WTC11 (cell line): ENCODE data around the gene RPP21. TPM values are rescaled to one million over a fixed set of nuclear protein-coding genes. Genes with fewer than 3 reads are reported as not detected.

Source experiments
- ATAC-seq: fragments of 200-7000 bp; cut with Tn5 transposase; 2 replicates; pipeline ENCODE4 v1.10.0; 2021; ENCODE audit warnings: mild to moderate bottlenecking, moderate library complexity
- Bru-seq: library from RNA; stranded (reverse); fragments of 400-500 nt; gene quantifications from one replicate; lab custom pipeline; 2021; lab: Mats Ljungman, UMichigan
- CTCF ChIA-PET: fragments of 300-600 bp; sonication (Branson Sonifier 250); formaldehyde crosslinking; loops from one replicate; lab custom pipeline; 2021; ENCODE audit warnings: antibody characterized with exemption; lab: Charles Lee
- POLR2A ChIA-PET: fragments of 350-600 bp; sonication (Branson Sonifier 250); formaldehyde crosslinking; loops from one replicate; lab custom pipeline; 2021; ENCODE audit warnings: antibody characterized with exemption; lab: Charles Lee
- DNase-seq: peaks from one replicate; pipeline ENCODE4 v3.0.0; 2021; ENCODE audit warnings: low spot score
- H3K27ac Mint-ChIP-seq: 2 replicates; pipeline ENCODE4 v1.8.0; 2021; ENCODE audit warnings: mixed read lengths
- H3K27me3 Mint-ChIP-seq: 2 replicates; pipeline ENCODE4 v1.8.0; 2021; ENCODE audit warnings: low read depth, mild to moderate bottlenecking, moderate library complexity, mixed read lengths
- H3K36me3 Mint-ChIP-seq: 2 replicates; pipeline ENCODE4 v1.8.0; 2021; ENCODE audit warnings: mixed read lengths
- H3K4me1 Mint-ChIP-seq: 2 replicates; pipeline ENCODE4 v1.8.0; 2022; ENCODE audit warnings: mixed read lengths
- H3K4me3 Mint-ChIP-seq: 2 replicates; pipeline ENCODE4 v1.8.0; 2021; ENCODE audit warnings: mild to moderate bottlenecking, moderate library complexity, mixed read lengths
- H3K9me3 Mint-ChIP-seq: 2 replicates; pipeline ENCODE4 v1.8.0; 2021; ENCODE audit warnings: mixed read lengths
- ESRRA ChIP-seq: sonication (generic); formaldehyde crosslinking; IDR thresholded peaks from 2 replicates; pipeline ENCODE4 v1.8.1; 2022; ENCODE audit warnings: mild to moderate bottlenecking, missing genetic modification reagents, borderline replicate concordance
- FOXK1 ChIP-seq: sonication (generic); formaldehyde crosslinking; IDR thresholded peaks from 2 replicates; pipeline ENCODE4 v1.8.0; 2022; ENCODE audit warnings: mild to moderate bottlenecking, moderate library complexity, missing genetic modification reagents
- GTF2I ChIP-seq: fragments of 250-450 bp; sonication (Bioruptor Pico); conservative IDR thresholded peaks from 2 replicates; pipeline ENCODE4 v1.4.0; 2021; ENCODE audit warnings: mild to moderate bottlenecking
- OVOL2 ChIP-seq: fragments of 250-450 bp; sonication (Bioruptor Pico); IDR thresholded peaks from 2 replicates; pipeline ENCODE4 v1.9.0; 2021; ENCODE audit warnings: mild to moderate bottlenecking, borderline replicate concordance
- TEAD4 ChIP-seq: sonication (generic); formaldehyde crosslinking; IDR thresholded peaks from 2 replicates; pipeline ENCODE4 v1.8.0; 2022; ENCODE audit warnings: mild to moderate bottlenecking, missing genetic modification reagents
- long read RNA-seq, 3 experiments: library from RNA in 1 of 3; library from capped mRNA in 1 of 3; library from polyadenylated mRNA in 1 of 3; unstranded in 2 of 3; stranded (forward) in 1 of 3; transcript quantifications; one replicate each; pipeline ENCODE4 v2.0.0, GENCODE V29; 2021
- total RNA-seq: library from RNA; stranded (reverse); gene quantifications from 3 replicates; pipeline ENCODE4 v1.2.3, GENCODE V29; 2021
- TF ChIP-seq, protein P1 (sequence below): sonication (generic); formaldehyde crosslinking; IDR thresholded peaks from 2 replicates; pipeline ENCODE4 v1.8.0; 2023; ENCODE audit warnings: missing genetic modification reagents, mild to moderate bottlenecking, borderline replicate concordance
- TF ChIP-seq, protein P2 (sequence below): sonication (generic); formaldehyde crosslinking; IDR thresholded peaks from 2 replicates; pipeline ENCODE4 v1.8.1; 2023; ENCODE audit warnings: mild to moderate bottlenecking, missing genetic modification reagents, moderate library complexity
- TF ChIP-seq, protein P3 (sequence below): sonication (generic); formaldehyde crosslinking; IDR thresholded peaks from 2 replicates; pipeline ENCODE4 v1.8.1; 2023; ENCODE audit warnings: mild to moderate bottlenecking, missing genetic modification reagents, borderline replicate concordance
- TF ChIP-seq, protein P4 (sequence below): sonication (generic); formaldehyde crosslinking; IDR thresholded peaks from 2 replicates; pipeline ENCODE4 v1.8.0; 2022; ENCODE audit warnings: mild to moderate bottlenecking, missing genetic modification reagents
- TF ChIP-seq, protein P5 (sequence below): sonication (generic); formaldehyde crosslinking; IDR thresholded peaks from 2 replicates; pipeline ENCODE4 v1.8.0; 2022; ENCODE audit warnings: mild to moderate bottlenecking, missing genetic modification reagents
- TF ChIP-seq, protein P6 (sequence below): fragments of 250-450 bp; sonication (Bioruptor Pico); IDR thresholded peaks from 2 replicates; pipeline ENCODE4 v1.9.0; 2021; ENCODE audit warnings: mild to moderate bottlenecking, borderline replicate concordance
- TF ChIP-seq, protein P7 (sequence below): sonication (generic); formaldehyde crosslinking; conservative IDR thresholded peaks from 2 replicates; pipeline ENCODE4 v1.8.1; 2023; ENCODE audit warnings: mild to moderate bottlenecking, low read depth, missing genetic modification reagents, moderate library complexity
- TF ChIP-seq, protein P8 (sequence below): sonication (generic); formaldehyde crosslinking; IDR thresholded peaks from 2 replicates; pipeline ENCODE4 v1.8.0; 2022; ENCODE audit warnings: mild to moderate bottlenecking, missing genetic modification reagents

The RPP21 gene
- 64.1 to 75.5 TPM (median 72.8 TPM) in 3 replicates for total RNA-seq
- percentile 75 among the genes with signal in this experiment for Bru-seq, nascent RNA
- long read RNA-seq, experiment 1, transcript RPP21-226 (4 exons, 621 nt): minor isoform, 5 of 68 reads
- long read RNA-seq, experiment 1, transcript RPP21-223 (5 exons, 522 nt): minor isoform, 6 of 68 reads
- long read RNA-seq, experiment 1, transcript RPP21-224 (5 exons, 525 nt): major isoform, 40 of 68 reads
- long read RNA-seq, experiment 1, transcript RPP21-221 (4 exons, 594 nt): minor isoform, 5 of 68 reads
- long read RNA-seq, experiment 1, partial matches to known transcripts: 0 of 68 reads
- long read RNA-seq, experiment 1, other reads (novel, unspliced or antisense): 9 of 68 reads
- long read RNA-seq, experiment 2, transcript RPP21-224 (5 exons, 525 nt): major isoform, 34 of 61 reads
- long read RNA-seq, experiment 2, transcript RPP21-221 (4 exons, 594 nt): minor isoform, 14 of 61 reads
- long read RNA-seq, experiment 2, partial matches to known transcripts: 2 of 61 reads
- long read RNA-seq, experiment 2, other reads (novel, unspliced or antisense): 5 of 61 reads
- long read RNA-seq, experiment 3, transcript RPP21-224 (5 exons, 525 nt): major isoform, 5 of 5 reads
- long read RNA-seq, experiment 3, partial matches to known transcripts: 0 of 5 reads
- long read RNA-seq, experiment 3, other reads (novel, unspliced or antisense): 0 of 5 reads

DNA sequence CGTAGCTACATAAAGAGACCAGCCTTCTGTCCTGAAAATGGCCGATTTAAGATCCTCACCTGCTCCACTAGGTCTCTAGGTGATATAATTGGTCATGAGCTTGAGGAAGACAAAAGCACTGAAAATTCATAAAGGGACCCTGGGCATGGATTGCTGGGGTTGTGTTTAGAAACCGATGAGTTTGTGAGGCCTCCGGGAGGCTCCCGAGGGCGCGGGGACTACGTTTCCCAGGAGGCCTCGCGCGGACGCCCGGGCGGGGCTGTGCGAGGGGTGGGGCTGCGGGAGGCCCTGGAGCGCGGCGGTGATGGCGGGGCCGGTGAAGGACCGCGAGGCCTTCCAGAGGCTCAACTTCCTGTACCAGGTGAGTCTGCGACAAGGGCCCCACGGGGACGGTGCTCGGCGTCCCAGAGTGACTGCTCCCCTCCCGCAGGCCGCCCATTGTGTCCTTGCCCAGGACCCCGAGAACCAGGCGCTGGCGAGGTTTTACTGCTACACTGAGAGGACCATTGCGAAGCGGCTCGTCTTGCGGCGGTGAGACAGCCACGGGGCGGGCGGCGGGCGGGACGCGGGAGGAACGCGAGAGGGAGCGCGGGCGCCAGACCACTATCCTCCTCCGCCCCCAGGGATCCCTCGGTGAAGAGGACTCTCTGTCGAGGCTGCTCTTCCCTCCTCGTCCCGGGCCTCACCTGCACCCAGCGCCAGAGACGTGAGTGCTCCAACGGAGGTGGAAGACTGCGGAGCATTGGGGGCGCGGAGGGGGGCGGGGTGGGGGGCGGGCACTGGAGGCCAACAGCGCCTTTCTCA, at the start of gene RPP21:
RPP21 (plus strand) TSS at position 289 of the 804 bp plus-strand sequence; CDS start at position 305, 16 bp downstream.
- Mint-ChIP-seq H3K27ac (peak within 1 kb of the TSS; percentile 75), H3K4me1 (peaks cover 9% of the 10 kb centered on the region), H3K27me3 (no peaks in the 10 kb centered on the region), H3K36me3 (peaks cover 37% of the 10 kb centered on the region), H3K9me3 (no peaks in the 10 kb centered on the region), H3K4me3 (peak within 1 kb of the TSS; percentile 84)
- DNase-seq (peak; percentile 88), ATAC-seq (peak; percentile 96)
- ChIA-PET POLR2A (interaction anchor here (0.6 kb wide), 1 partner anchor 19 kb away, joined by 3 read pairs; the partner anchor contains the start of gene TRIM39), CTCF (interaction anchor here (1.0 kb wide), 1 partner anchor 11 kb away, joined by 3 read pairs; no protein-coding TSS in a partner anchor)
- TF ChIP-seq FOXK1 (peak; percentile 23; the same call in 1 of the 2 replicates), TEAD4 (CRISPR knock-in tag) (no peak), GTF2I (no peak), ESRRA (peak; percentile 53; the same call in 1 of the 2 replicates), OVOL2 (no peak)
- TF ChIP-seq, protein P1, sequence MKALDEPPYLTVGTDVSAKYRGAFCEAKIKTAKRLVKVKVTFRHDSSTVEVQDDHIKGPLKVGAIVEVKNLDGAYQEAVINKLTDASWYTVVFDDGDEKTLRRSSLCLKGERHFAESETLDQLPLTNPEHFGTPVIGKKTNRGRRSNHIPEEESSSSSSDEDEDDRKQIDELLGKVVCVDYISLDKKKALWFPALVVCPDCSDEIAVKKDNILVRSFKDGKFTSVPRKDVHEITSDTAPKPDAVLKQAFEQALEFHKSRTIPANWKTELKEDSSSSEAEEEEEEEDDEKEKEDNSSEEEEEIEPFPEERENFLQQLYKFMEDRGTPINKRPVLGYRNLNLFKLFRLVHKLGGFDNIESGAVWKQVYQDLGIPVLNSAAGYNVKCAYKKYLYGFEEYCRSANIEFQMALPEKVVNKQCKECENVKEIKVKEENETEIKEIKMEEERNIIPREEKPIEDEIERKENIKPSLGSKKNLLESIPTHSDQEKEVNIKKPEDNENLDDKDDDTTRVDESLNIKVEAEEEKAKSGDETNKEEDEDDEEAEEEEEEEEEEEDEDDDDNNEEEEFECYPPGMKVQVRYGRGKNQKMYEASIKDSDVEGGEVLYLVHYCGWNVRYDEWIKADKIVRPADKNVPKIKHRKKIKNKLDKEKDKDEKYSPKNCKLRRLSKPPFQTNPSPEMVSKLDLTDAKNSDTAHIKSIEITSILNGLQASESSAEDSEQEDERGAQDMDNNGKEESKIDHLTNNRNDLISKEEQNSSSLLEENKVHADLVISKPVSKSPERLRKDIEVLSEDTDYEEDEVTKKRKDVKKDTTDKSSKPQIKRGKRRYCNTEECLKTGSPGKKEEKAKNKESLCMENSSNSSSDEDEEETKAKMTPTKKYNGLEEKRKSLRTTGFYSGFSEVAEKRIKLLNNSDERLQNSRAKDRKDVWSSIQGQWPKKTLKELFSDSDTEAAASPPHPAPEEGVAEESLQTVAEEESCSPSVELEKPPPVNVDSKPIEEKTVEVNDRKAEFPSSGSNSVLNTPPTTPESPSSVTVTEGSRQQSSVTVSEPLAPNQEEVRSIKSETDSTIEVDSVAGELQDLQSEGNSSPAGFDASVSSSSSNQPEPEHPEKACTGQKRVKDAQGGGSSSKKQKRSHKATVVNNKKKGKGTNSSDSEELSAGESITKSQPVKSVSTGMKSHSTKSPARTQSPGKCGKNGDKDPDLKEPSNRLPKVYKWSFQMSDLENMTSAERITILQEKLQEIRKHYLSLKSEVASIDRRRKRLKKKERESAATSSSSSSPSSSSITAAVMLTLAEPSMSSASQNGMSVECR (CRISPR knock-in tag): peak; percentile 95
- TF ChIP-seq, protein P2, sequence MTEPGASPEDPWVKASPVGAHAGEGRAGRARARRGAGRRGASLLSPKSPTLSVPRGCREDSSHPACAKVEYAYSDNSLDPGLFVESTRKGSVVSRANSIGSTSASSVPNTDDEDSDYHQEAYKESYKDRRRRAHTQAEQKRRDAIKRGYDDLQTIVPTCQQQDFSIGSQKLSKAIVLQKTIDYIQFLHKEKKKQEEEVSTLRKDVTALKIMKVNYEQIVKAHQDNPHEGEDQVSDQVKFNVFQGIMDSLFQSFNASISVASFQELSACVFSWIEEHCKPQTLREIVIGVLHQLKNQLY: no peak
- TF ChIP-seq, protein P3, sequence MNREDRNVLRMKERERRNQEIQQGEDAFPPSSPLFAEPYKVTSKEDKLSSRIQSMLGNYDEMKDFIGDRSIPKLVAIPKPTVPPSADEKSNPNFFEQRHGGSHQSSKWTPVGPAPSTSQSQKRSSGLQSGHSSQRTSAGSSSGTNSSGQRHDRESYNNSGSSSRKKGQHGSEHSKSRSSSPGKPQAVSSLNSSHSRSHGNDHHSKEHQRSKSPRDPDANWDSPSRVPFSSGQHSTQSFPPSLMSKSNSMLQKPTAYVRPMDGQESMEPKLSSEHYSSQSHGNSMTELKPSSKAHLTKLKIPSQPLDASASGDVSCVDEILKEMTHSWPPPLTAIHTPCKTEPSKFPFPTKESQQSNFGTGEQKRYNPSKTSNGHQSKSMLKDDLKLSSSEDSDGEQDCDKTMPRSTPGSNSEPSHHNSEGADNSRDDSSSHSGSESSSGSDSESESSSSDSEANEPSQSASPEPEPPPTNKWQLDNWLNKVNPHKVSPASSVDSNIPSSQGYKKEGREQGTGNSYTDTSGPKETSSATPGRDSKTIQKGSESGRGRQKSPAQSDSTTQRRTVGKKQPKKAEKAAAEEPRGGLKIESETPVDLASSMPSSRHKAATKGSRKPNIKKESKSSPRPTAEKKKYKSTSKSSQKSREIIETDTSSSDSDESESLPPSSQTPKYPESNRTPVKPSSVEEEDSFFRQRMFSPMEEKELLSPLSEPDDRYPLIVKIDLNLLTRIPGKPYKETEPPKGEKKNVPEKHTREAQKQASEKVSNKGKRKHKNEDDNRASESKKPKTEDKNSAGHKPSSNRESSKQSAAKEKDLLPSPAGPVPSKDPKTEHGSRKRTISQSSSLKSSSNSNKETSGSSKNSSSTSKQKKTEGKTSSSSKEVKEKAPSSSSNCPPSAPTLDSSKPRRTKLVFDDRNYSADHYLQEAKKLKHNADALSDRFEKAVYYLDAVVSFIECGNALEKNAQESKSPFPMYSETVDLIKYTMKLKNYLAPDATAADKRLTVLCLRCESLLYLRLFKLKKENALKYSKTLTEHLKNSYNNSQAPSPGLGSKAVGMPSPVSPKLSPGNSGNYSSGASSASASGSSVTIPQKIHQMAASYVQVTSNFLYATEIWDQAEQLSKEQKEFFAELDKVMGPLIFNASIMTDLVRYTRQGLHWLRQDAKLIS (CRISPR knock-in tag): no peak
- TF ChIP-seq, protein P4, sequence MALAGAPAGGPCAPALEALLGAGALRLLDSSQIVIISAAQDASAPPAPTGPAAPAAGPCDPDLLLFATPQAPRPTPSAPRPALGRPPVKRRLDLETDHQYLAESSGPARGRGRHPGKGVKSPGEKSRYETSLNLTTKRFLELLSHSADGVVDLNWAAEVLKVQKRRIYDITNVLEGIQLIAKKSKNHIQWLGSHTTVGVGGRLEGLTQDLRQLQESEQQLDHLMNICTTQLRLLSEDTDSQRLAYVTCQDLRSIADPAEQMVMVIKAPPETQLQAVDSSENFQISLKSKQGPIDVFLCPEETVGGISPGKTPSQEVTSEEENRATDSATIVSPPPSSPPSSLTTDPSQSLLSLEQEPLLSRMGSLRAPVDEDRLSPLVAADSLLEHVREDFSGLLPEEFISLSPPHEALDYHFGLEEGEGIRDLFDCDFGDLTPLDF (CRISPR knock-in tag): no peak
- TF ChIP-seq, protein P5, sequence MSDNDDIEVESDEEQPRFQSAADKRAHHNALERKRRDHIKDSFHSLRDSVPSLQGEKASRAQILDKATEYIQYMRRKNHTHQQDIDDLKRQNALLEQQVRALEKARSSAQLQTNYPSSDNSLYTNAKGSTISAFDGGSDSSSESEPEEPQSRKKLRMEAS: peak; percentile 85
- TF ChIP-seq, protein P6, sequence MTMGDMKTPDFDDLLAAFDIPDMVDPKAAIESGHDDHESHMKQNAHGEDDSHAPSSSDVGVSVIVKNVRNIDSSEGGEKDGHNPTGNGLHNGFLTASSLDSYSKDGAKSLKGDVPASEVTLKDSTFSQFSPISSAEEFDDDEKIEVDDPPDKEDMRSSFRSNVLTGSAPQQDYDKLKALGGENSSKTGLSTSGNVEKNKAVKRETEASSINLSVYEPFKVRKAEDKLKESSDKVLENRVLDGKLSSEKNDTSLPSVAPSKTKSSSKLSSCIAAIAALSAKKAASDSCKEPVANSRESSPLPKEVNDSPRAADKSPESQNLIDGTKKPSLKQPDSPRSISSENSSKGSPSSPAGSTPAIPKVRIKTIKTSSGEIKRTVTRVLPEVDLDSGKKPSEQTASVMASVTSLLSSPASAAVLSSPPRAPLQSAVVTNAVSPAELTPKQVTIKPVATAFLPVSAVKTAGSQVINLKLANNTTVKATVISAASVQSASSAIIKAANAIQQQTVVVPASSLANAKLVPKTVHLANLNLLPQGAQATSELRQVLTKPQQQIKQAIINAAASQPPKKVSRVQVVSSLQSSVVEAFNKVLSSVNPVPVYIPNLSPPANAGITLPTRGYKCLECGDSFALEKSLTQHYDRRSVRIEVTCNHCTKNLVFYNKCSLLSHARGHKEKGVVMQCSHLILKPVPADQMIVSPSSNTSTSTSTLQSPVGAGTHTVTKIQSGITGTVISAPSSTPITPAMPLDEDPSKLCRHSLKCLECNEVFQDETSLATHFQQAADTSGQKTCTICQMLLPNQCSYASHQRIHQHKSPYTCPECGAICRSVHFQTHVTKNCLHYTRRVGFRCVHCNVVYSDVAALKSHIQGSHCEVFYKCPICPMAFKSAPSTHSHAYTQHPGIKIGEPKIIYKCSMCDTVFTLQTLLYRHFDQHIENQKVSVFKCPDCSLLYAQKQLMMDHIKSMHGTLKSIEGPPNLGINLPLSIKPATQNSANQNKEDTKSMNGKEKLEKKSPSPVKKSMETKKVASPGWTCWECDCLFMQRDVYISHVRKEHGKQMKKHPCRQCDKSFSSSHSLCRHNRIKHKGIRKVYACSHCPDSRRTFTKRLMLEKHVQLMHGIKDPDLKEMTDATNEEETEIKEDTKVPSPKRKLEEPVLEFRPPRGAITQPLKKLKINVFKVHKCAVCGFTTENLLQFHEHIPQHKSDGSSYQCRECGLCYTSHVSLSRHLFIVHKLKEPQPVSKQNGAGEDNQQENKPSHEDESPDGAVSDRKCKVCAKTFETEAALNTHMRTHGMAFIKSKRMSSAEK (CRISPR knock-in tag): 0 out of 2 replicates have a peak, but pooled peaks have one; percentile 35
- TF ChIP-seq, protein P7, sequence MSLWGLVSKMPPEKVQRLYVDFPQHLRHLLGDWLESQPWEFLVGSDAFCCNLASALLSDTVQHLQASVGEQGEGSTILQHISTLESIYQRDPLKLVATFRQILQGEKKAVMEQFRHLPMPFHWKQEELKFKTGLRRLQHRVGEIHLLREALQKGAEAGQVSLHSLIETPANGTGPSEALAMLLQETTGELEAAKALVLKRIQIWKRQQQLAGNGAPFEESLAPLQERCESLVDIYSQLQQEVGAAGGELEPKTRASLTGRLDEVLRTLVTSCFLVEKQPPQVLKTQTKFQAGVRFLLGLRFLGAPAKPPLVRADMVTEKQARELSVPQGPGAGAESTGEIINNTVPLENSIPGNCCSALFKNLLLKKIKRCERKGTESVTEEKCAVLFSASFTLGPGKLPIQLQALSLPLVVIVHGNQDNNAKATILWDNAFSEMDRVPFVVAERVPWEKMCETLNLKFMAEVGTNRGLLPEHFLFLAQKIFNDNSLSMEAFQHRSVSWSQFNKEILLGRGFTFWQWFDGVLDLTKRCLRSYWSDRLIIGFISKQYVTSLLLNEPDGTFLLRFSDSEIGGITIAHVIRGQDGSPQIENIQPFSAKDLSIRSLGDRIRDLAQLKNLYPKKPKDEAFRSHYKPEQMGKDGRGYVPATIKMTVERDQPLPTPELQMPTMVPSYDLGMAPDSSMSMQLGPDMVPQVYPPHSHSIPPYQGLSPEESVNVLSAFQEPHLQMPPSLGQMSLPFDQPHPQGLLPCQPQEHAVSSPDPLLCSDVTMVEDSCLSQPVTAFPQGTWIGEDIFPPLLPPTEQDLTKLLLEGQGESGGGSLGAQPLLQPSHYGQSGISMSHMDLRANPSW (CRISPR knock-in tag): no peak
- TF ChIP-seq, protein P8, sequence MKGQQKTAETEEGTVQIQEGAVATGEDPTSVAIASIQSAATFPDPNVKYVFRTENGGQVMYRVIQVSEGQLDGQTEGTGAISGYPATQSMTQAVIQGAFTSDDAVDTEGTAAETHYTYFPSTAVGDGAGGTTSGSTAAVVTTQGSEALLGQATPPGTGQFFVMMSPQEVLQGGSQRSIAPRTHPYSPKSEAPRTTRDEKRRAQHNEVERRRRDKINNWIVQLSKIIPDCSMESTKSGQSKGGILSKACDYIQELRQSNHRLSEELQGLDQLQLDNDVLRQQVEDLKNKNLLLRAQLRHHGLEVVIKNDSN (CRISPR knock-in tag): peak; percentile 61
